Glutamatergic neuron (in vitro differentiated cells): ENCODE data around the gene TANK. TPM values are rescaled to one million over a fixed set of nuclear protein-coding genes. Genes with fewer than 3 reads are reported as not detected.
"Not testable (repeated sequence)": the region's sequence is repeated elsewhere in the genome, so short reads cannot be mapped to it uniquely, and the experiment has no call there.

Experiments used
- DNase-seq: peaks from one replicate; pipeline ENCODE4 v3.0.0; 2022
- H3K27ac Mint-ChIP-seq: one replicate; pipeline ENCODE4 v1.8.0; 2020; ENCODE audit warnings: mild to moderate bottlenecking, mixed read lengths, inconsistent platforms; ENCODE audit not compliant: unreplicated experiment
- H3K27me3 Mint-ChIP-seq: one replicate; pipeline ENCODE4 v1.8.0; 2020; ENCODE audit warnings: mild to moderate bottlenecking, moderate library complexity, mixed read lengths, inconsistent platforms; ENCODE audit not compliant: unreplicated experiment
- H3K36me3 Mint-ChIP-seq: one replicate; pipeline ENCODE4 v1.8.0; 2020; ENCODE audit warnings: mild to moderate bottlenecking, mixed read lengths, inconsistent platforms; ENCODE audit not compliant: unreplicated experiment
- H3K4me1 Mint-ChIP-seq: one replicate; pipeline ENCODE4 v1.8.0; 2020; ENCODE audit warnings: mild to moderate bottlenecking, low read depth, mixed read lengths, inconsistent platforms; ENCODE audit not compliant: unreplicated experiment
- H3K4me3 Mint-ChIP-seq: one replicate; pipeline ENCODE4 v1.8.0; 2020; ENCODE audit warnings: mild to moderate bottlenecking, mixed read lengths, inconsistent platforms; ENCODE audit not compliant: unreplicated experiment
- H3K9me3 Mint-ChIP-seq: one replicate; pipeline ENCODE4 v1.8.0; 2020; ENCODE audit warnings: mild to moderate bottlenecking, moderate library complexity, mixed read lengths, inconsistent platforms; ENCODE audit not compliant: unreplicated experiment
- CTCF ChIP-seq: fragments of 200-600 bp; sonication (generic); IDR thresholded peaks from one replicate; pipeline ENCODE4 v1.5.0; 2021; ENCODE audit not compliant: partially characterized antibody, unreplicated experiment
- total RNA-seq: library from RNA; stranded (reverse); fragmentation: NEBNext Ultra II Directional; extraction: Animal tissue kit (Norgen Biotek cat#: 25700); gene quantifications from one replicate; pipeline ENCODE4 v1.2.1, GENCODE V29; 2021; ENCODE audit not compliant: unreplicated experiment

The TANK gene
- total RNA-seq, 1 donor from 2014 or later: 45.9 TPM

- Mint-ChIP-seq H3K9me3 (peaks cover 20% of the 10 kb centered on the region), H3K27me3 (peaks cover 10% of the 10 kb centered on the region), H3K4me3 (peak overlapping the region; percentile 42), H3K4me1 (peaks cover 53% of the 10 kb centered on the region), H3K27ac (peak overlapping the region; percentile 90), H3K36me3 (no peaks in the 10 kb centered on the region)
- no peak for TF ChIP-seq CTCF
- no peak for DNase-seq
Measured at GRCh38 chr2:161243905-161244304, 83.7 kb downstream of the TANK start.

GRCh38 chr2:161244387-161245260 lies 84.4 kb downstream of the TANK start:
- H3K4me1 Mint-ChIP-seq: peaks cover 53% of the 10 kb centered on the region
- not testable (repeated sequence) for H3K27me3 Mint-ChIP-seq, H3K36me3 Mint-ChIP-seq
- H3K4me3 Mint-ChIP-seq: peak overlapping the region; percentile 79
- DNase-seq: peak; percentile 27
- peak overlapping the region; percentile 97 for H3K27ac Mint-ChIP-seq
- H3K9me3 Mint-ChIP-seq: peaks cover 18% of the 10 kb centered on the region

- TF ChIP-seq CTCF: no peak
- peaks cover 4% of the 10 kb centered on the region for H3K27me3 Mint-ChIP-seq
- H3K9me3 Mint-ChIP-seq: peaks cover 15% of the 10 kb centered on the region
- no peak for DNase-seq
- no peaks in the 10 kb centered on the region for H3K36me3 Mint-ChIP-seq
- H3K4me1 Mint-ChIP-seq: peaks cover 49% of the 10 kb centered on the region
- H3K4me3 Mint-ChIP-seq: peak overlapping the region; percentile 79
- H3K27ac Mint-ChIP-seq: peak overlapping the region; percentile 97
Measured at GRCh38 chr2:161245261-161245553, 85.0 kb downstream of the TANK start.

GRCh38 chr2:161245671-161246070 lies 85.4 kb downstream of the TANK start:
- no peak for TF ChIP-seq CTCF
- Mint-ChIP-seq H3K4me1 (peaks cover 49% of the 10 kb centered on the region), H3K27me3 (peaks cover 4% of the 10 kb centered on the region), H3K36me3 (no peaks in the 10 kb centered on the region), H3K9me3 (peaks cover 15% of the 10 kb centered on the region), H3K4me3 (peak overlapping the region; percentile 79), H3K27ac (peak overlapping the region; percentile 97)
- no peak for DNase-seq

GRCh38 chr2:161246281-161246680 lies 86.1 kb downstream of the TANK start:
- no peaks in the 10 kb centered on the region for H3K36me3 Mint-ChIP-seq
- H3K27me3 Mint-ChIP-seq: peaks cover 4% of the 10 kb centered on the region
- TF ChIP-seq CTCF: no peak
- H3K27ac Mint-ChIP-seq: peak overlapping the region; percentile 99
- no peak for DNase-seq
- H3K4me3 Mint-ChIP-seq: peak overlapping the region; percentile 79
- peaks cover 45% of the 10 kb centered on the region for H3K4me1 Mint-ChIP-seq
- H3K9me3 Mint-ChIP-seq: peaks cover 15% of the 10 kb centered on the region
